HepG2 (cell line): ENCODE results near the gene BMI1. TPM values are rescaled to one million over a fixed set of nuclear protein-coding genes. Genes with fewer than 3 reads are reported as not detected.
A peak's percentile ranks its signal among the peaks of the same experiment; 100 is the strongest.

Experiments used
- EED ChIP-seq: sonication (generic); formaldehyde crosslinking; IDR thresholded peaks from 2 replicates; pipeline ENCODE4 v1.5.0; 2020; ENCODE audit warnings: mild to moderate bottlenecking, missing genetic modification reagents
- FOXO4 ChIP-seq: sonication (generic); formaldehyde crosslinking; conservative IDR thresholded peaks from 2 replicates; pipeline ENCODE4 v1.8.1; 2023; ENCODE audit warnings: missing genetic modification reagents
- KDM2A ChIP-seq: sonication (generic); formaldehyde crosslinking; IDR thresholded peaks from 2 replicates; pipeline ENCODE4 v1.4.0; 2020; ENCODE audit warnings: low read depth, missing genetic modification reagents, borderline replicate concordance
- MEF2D ChIP-seq: sonication (generic); formaldehyde crosslinking; IDR thresholded peaks from 2 replicates; pipeline ENCODE4 v1.5.1; 2020; ENCODE audit warnings: mild to moderate bottlenecking, missing genetic modification reagents
- NFRKB ChIP-seq: fragments of 450-650 bp; IDR thresholded peaks from 2 replicates; pipeline ENCODE4 v1.6.1; 2017
- REST ChIP-seq, 2 experiments: IDR thresholded peaks; 2 replicates each; pipeline ENCODE4 v1.6.1; 2011 to 2012; ENCODE audit warnings: low read length in 2 of 2, borderline replicate concordance in 1 of 2, low read depth in 1 of 2, mild to moderate bottlenecking in 1 of 2, moderate library complexity in 1 of 2
- RFX5 ChIP-seq: IDR thresholded peaks from 2 replicates; pipeline ENCODE4 v1.6.1; 2011; ENCODE audit warnings: low read depth, low read length, improper control_type of control experiment
- TCF7 ChIP-seq: sonication (generic); IDR thresholded peaks from 2 replicates; pipeline ENCODE4 v1.6.1; 2016; ENCODE audit warnings: antibody characterized with exemption, low read depth
- TFDP2 ChIP-seq: sonication (generic); formaldehyde crosslinking; IDR thresholded peaks from 2 replicates; pipeline ENCODE4 v1.4.0; 2020; ENCODE audit warnings: missing genetic modification reagents
- THYN1 ChIP-seq: sonication (generic); formaldehyde crosslinking; IDR thresholded peaks from 2 replicates; pipeline ENCODE4 v1.8.1; 2023; ENCODE audit warnings: low read depth, mild to moderate bottlenecking, moderate library complexity, missing genetic modification reagents, borderline replicate concordance
- TRIM22 ChIP-seq: fragments of 450-650 bp; IDR thresholded peaks from 2 replicates; pipeline ENCODE4 v1.6.1; 2017
- ZNF12 ChIP-seq: sonication (generic); formaldehyde crosslinking; IDR thresholded peaks from 2 replicates; pipeline ENCODE4 v1.5.0; 2020; ENCODE audit warnings: missing genetic modification reagents
- ZNF24 ChIP-seq: fragments of 450-650 bp; IDR thresholded peaks from 2 replicates; pipeline ENCODE4 v1.6.1; 2017; ENCODE audit warnings: antibody characterized with exemption, mild to moderate bottlenecking
- ZNF274 ChIP-seq: sonication (generic); formaldehyde crosslinking; IDR thresholded peaks from 2 replicates; pipeline ENCODE4 v1.5.1; 2020; ENCODE audit warnings: mild to moderate bottlenecking, missing genetic modification reagents
- ZNF687 ChIP-seq: sonication (generic); formaldehyde crosslinking; IDR thresholded peaks from 2 replicates; pipeline ENCODE4 v1.5.1; 2020; ENCODE audit warnings: mild to moderate bottlenecking, missing genetic modification reagents, moderate library complexity
- polyA plus RNA-seq, 8 experiments: library from polyadenylated mRNA; depleted of rRNA in 3 of 8; stranded (reverse) in 7 of 8; unstranded in 1 of 8; fragments of >200 nt; fragmentation: Illumina TruSeq in 4 of 8; extraction: Trizol in 4 of 8; gene quantifications; 2 replicates each; pipeline versions ENCODE4 v1.2.1 to v1.2.3, GENCODE V29; 2011 to 2016; ENCODE audit warnings: low read depth in 4 of 8, missing spikeins in 1 of 8, mixed read lengths in 1 of 8; ENCODE audit not compliant: insufficient read depth in 1 of 8
- total RNA-seq, 5 experiments: library from RNA; depleted of rRNA; stranded (reverse); fragments of >200 nt; fragmentation: Illumina TruSeq; extraction: Trizol; gene quantifications; 2 replicates each; pipeline ENCODE4 v1.2.3, GENCODE V29; 2016; ENCODE audit warnings: low read depth in 1 of 5

BMI1 gene
- total and polyA plus RNA-seq, 2 of the 13 experiments (the other 11 are each of a cell fraction or from before 2014, with no cell fraction given): 30.5 to 44.0 TPM

- TF ChIP-seq RFX5 (no peak), KDM2A (peak; percentile 85), ZNF24 (no peak), ZNF274 (peak; percentile 45; the same call in 1 of the 2 replicates), FOXO4 (CRISPR knock-in tag) (no peak), MEF2D (peak; percentile 62; the same call in 1 of the 2 replicates), REST (IDR thresholded peaks at IDR 0.05; ENCODE audit: borderline replicate concordance in 1 of 2, low read depth in 1 of 2, low read length in 2 of 2) (no peak; a peak in 1 of 4 replicates), TRIM22 (no peak), TFDP2 (CRISPR knock-in tag) (peak; percentile 53; the same call in 1 of the 2 replicates), ZNF12 (CRISPR knock-in tag) (0 out of 2 replicates have a peak, but pooled peaks have one; percentile 18), NFRKB (no peak), ZNF687 (CRISPR knock-in tag) (peak; percentile 90), EED (CRISPR knock-in tag) (no peak), TCF7 (no peak), THYN1 (no peak)
These were observed 4.4 kb upstream of the BMI1 start, which contains the start of gene COMMD3 (continued) for GRCh38 chr10:22316286-22317075.
